HG03457 (cell line): ENCODE data around the gene PRSS27.

Experiments
- ATAC-seq: cut with Tn5 transposase; IDR thresholded peaks from one replicate; pipeline ENCODE4 v1.9.1; 2021; ENCODE audit warnings: moderate number of reproducible peaks; ENCODE audit not compliant: unreplicated experiment

Gene PRSS27

DNA sequence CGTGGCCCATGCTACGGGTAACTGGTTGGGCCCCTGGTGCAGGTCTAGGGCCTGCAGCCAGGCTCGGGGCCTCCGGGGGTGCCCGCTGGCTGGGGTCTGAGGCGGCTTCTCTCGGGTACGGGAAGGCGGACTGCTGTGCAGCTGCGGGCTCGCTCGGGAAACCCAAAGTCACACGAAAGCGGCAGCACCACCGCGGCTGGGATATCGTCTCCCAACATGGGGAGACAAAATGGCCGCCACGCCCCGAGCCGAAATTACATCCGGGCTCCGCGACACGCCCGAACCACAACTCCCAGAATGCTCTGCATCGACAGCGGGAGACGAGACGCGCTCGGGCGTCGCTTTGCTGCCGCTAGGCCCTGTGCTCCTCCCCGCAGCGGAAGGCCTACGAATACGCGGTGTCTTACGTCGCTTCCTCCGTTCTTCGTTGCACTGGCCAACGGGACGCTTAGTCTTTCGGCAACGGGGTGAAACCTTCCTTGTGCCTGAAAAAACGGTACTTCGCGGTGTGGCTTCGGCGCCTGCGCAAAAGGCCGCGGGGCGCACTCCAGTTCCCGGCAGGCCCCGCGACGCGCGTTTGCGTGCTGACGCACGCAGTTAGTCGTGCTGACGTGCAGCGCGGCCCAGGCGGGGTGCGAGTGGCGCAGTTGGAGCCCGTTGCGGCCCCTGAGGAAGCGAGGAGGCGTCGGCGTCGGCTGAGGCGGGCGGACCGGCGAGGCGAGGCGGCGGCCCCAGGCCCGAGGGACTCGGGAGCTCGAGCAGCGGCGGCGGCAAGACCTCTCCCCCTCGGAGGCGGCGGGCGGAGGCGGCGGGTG is 32.2 kb upstream of the PRSS27 start, which contains the start of gene SRRM2:
Gene SRRM2, plus strand, starts transcription at position 604 of the 815 bp plus-strand sequence. CDS start 3,727 bp downstream, outside the sequence.
- peak; percentile 55 for ATAC-seq

DNA sequence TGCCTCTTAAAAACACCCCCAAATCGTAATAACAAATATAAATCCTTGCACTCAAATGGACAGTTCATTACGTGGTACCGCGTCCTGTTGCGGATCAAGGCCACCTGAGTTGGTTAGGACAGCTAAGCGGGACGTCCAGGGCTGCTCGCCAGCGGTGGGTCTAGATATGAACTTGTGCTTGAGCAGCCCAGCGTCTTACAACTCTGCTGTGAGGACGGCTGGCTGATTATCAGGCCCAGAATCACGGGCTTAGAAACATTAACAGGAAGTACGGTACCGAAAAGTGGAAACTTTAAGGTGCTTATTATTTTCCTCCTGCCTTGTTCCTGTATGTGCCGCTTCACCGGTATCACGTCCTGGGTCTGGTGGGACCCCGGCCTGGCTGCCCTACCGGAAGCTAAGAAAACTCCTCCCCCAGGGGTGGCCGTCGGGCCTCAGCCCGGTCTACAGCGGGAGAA is 31.6 kb upstream of the PRSS27 start:
- peak; percentile 36 for ATAC-seq

DNA sequence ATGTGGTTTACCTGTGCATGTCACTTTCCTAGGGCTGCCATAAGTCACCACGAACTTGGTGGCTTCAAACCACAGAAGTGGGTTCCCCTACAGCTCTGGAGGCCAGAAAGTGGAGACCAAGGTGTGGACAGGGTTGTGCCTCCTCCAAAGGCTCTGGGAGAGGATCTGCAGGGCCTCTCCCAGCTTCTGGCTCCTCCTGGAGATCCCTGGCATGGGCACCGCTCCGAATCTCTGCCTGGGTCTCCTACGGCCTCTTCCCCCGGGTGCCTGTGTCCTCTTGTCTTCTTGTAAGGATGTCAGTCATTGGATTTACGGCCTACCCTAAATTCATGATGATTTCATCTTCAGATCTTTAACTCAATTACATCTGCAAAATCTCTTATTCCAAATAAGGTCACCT is 29.9 kb upstream of the PRSS27 start:
- no peak for ATAC-seq

DNA sequence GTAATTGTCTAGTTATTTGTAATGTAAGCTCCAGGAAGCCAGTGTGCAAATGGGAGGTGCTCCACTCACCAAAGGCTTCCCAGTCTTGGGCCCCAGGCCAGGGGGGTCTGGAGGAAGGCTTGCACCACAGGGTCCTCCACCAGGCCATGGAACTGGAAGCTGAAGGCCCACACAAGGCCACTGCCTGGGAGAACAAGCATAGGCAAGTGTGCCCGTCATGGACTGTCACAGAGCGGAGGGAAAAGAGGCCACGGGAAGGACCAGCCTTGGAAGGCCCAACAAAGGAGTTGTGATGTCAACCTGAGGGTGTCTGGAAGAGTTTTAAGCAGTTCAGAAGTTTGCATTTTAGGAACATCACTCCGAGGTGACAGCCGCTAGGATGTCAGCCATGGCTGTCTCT is 29.5 kb upstream of the PRSS27 start:
- no peak for ATAC-seq

DNA sequence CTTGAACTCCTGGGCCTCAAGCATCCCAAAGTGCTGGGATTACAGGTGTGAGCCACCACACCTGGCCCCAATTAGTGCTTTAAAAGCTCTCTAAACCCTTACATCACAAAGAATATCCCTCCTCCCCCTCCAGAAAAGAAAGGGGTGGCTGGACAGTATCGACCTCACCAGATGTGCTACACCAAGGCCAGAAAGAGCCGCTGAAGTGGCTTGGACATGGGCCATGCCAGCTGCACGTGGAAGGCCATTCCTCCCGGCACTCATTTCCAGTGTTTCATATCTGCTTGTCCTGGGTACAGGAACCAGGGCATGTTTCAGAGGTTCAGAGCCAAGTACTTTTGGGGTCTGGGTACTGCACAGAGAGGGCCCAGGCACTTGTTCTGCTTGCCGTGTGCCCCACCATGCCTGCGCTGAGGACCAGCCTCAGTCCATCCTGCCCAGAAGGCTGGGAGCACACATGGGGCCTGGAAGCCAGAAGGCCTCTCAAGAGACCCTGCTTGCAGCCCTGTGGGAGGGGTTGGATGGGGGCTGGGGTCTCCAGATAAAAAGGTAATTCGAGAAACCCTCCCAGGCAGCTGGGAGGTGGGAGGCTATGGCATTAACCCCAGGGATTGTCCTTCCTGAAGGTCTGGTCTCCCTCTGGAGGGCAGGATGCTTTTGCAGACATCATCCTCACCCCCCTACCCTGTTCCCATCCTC is 28.9 kb upstream of the PRSS27 start:
- no peak for ATAC-seq

DNA sequence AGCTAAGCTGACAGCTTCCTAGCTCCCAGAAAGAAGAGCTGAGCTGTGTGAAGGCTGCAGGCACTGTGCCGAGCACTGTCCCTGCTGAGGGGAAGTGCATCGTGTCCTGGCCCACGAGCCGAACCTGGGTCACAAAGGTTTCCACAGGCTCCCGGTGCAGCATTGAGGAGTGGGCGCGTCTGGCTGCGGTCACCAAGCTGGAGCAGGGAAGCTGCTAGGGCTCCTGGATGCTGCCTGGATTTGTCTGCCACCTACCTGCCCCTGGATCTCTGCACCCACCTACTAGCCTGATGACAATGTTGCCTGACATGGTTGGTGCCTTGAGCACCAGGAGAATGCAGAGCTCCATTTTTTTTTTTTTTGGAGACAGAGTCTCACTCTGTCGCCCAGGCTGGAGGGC is 25.9 kb upstream of the PRSS27 start:
- no peak for ATAC-seq

DNA sequence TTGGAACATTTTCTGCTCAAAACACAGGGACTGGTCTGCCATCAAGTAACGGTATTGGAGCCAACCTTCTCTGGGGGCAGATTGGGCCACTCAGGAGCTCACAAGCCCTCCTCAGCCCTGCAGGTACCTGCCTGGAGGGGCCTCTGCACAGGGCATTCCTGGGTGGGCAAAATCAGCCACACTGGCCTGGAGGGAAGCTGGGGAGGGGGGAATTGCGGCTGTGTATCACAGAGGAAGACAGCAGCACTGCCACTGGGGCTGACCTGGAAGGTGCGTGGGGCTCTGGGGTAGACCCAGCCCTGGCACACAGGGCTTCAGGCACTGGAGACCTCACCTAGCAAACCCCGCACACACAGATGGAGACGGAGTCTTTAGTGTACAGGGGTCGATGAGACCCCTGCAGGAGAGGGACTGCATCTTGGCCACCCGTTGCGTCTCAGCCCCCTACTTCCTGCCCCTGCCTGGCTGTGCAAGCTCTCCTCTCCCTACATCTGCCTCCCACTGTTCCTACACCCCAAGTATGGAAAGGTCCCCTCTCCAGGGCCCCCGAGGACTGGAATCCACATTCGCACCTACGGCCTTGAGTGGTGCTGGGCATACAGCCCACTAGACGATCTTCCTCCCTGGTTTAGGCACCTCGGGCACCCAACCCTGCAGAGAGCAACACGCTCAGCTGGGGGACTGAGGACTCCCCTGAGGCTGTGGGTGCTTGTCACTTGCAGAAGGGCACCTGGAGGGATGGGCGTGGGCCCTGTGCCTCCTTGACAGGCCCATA is 25.3 kb upstream of the PRSS27 start:
- no peak for ATAC-seq

DNA sequence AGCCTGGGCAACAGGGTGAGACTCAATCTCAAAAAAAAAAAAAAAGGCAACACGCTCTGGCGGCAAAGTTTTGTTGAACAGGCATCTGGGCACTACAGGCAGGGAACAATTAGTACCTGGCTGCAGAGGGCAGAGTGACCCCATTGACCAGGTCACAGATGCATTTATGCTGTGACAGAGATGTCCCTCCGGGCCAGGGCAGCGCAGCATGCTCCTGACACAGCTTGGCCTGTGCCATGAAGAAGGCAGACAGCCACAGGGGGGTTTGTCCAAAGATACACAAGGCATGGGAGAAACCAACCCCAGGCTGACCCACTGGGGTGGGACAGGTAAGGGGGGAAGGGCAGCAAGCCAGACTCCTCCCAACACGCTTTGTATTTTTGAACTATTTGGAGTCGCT is 24.7 kb upstream of the PRSS27 start:
- no peak for ATAC-seq

DNA sequence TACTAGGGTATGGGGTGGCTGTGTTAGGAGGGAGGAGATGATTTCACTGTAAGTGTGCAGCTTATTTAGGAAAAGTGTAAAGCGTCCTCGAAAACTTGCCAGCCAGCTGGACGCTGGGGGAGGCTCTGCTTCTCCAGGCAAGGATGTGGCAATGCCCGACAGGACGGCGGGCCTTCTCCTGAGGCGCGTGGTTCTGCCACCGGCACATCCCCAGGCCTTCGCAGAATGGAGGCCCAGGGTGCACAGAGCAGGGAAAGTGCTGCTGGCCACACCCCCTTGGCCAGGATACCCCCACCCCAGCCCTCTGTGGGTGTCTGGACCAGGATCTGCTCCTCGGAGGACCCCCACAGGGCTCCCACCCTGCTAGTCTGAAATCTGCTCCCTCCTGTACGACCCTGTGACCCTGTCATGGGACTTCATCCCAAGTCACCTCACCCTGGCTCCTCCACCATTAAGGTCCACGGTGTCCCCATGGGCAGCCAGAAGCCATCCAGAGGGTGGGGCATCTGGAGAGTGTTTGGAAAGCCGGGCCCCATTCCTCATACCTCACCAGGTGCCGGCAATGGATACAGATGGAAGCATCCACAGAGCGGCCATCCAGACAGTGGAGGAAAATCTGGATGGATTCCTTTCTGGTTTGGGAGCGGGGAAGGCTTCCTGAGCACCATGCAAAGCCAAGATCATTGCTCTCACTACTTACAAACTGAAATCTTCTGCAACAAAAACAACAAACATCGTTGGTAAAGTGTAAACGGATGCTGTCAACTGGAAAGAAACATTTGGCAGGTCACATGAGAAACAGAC is 23.2 kb upstream of the PRSS27 start:
- no peak for ATAC-seq

DNA sequence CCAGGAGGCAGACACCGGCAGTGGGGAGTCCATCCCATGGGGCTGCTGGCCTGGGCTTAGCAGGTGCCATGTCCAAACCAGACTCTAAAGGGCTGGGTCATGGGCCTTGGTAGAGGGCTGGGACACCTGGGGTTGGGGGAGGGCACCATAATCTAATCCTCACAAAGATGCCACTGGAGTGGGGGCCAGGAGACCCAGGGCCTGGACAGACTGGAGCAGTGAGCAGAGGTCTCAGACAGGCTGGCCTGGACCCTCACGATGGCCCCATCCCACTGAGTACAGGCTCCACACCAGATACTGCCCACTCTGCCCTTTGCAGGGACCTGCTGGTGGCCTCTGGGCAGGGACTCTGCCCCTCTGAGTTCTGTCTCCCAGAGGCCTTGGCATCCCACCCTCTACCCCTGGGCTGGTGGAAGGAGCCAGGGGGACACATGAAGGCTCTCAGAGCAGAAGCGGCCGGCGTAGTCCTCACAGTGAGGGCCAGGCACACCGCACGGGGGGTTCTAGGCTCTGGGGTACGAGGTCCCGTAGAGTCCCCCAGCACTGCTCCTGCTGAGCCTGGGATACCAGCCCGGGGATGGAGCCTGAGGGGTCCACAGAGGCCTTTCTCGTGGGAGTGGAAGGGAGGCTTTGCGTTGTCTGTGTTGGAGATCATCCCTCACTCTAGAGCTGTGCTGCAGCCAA is 22.4 kb upstream of the PRSS27 start:
- ATAC-seq, result no peak

DNA sequence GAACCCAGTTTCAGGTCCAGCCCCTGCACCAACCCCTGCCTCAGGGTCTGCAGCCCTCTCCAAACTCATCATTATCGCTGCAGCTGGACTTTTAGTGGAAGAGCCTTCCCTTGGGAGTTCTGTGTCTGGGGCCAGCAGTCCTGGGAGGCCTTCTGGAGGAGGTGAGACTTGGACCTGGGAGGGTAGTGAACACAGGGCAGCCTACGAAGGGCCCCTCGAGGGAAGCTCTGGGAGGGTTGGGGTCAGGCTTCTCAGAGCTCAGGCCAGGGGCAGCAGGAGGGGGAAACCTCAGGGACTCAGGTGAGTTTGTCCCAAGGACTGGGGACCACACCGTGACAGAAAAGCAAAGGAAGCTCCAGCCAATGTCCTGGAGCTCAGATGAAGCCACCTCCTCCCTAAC is 21.1 kb upstream of the PRSS27 start:
- ATAC-seq, result no peak

DNA sequence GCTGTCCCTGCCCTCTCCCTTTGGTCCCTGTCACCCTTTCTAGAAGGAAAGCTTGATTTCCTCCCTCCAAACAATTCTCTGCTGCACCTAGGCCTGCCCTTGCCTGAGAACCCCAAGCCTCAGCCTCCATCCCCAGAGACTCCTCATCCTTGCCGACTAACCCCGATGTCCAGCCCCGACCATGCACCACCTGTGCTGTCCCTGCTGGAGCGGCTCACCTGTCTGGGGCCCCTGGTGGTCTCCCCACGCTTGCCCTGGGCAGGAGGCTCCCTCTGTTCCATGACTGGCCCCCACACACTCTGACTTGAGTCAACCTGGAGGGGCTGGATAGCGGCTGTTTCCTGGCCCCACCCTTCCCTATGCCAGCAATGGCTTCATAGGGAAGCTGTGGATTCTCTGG is 20.5 kb upstream of the PRSS27 start:
- ATAC-seq, result no peak

DNA sequence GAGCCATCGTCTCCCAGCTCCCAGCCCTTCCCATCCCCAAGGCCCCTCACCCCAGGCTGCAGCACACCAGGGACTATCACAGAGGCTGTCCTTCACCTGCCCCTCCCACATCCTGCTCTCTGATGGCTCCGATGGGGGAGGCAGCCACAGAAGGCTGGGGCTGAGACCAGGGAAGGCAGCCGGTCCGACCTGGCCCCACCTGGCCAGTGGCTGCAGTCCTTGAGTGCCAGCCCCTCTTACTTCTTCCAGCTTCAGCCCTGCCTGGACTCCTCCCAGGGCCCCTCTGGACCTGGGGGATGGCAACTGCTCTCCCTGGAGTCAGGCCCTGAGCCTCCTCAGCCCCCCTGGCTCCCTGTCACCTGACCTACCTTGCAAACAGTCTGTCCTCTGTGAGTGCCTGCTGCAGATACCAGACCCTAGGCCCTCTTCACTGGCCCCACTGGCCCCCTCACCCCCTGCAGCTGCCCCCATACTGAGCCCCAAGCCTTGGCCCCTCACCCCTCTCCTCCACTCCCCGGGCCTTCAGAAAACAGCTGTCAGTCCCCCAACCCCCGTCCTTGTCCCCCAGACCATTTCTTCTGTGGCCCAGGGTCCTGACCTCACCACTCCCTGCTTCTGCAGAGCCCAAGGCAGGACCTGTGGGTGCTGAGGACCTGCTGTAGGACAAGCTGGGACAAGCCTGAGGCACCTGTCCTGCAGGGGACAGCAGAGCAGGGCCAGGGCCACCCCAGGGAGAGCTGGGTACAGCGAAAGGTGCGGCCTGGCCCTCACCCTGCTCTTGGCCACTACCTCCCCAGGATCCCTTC is 19.8 kb upstream of the PRSS27 start:
- ATAC-seq, result no peak

DNA sequence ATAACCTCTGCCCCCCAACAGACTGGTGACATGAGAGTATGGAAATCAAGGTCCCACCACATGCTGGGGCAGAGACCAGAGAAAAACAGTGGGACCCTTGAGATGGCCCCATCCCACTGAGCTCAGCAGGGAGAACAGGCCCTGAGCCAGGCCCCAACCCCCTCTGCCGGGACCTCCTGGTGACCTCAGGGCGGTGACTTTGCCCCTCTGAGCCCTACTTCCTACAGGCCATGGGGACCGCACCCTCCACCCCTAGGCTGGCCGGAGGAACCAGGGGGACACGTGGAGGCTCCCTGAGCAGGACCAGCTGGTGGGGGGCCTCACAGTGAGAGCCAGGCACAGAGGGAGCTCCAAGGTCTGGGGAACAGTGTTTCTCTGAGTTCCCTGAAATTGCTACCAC is 18.6 kb upstream of the PRSS27 start:
- ATAC-seq, result no peak

DNA sequence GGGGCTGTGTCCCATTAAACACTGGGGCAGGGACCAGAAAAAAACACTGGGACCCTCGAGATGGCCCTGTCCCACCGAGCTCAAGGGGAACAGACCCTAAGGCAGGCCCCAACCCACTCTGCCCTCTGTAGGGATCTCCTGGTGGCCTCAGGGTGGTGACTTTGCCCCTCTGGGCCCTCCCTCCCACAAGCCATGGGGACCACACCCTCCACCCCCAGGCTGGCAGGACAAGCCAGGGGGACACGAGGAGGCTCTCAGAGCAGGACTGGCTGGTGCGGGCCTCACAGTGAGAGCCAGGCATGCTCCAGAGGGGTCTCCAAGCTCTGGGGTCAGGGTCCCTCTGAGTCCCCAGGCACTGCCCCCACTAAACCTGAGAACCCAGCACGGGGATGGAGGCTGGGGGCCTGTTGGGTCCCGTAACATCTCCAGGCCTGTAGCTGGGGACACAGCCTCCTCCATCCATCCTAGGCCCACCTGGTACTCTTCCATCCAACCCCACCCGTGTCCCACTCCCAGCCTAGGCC is 17.9 kb upstream of the PRSS27 start:
- ATAC-seq, result no peak

DNA sequence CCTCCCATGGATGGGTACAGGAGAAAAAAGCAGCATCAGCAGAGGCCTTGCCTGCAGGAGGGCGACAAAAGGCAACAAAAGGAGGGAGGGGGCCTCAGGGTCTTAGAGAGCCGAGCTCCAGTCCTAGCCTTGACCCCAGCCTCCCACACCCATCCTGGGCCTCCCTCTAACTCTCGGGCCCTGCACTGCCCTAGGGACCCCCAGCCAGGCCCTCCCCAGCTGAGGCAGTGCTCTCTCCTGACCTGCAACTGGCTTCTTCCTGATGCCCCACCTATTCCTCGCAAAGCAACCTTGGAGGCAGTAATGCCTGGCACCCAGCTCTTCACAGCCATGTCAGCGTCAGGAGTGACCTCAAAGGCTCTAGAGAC is 17.2 kb upstream of the PRSS27 start:
- ATAC-seq, result no peak

DNA sequence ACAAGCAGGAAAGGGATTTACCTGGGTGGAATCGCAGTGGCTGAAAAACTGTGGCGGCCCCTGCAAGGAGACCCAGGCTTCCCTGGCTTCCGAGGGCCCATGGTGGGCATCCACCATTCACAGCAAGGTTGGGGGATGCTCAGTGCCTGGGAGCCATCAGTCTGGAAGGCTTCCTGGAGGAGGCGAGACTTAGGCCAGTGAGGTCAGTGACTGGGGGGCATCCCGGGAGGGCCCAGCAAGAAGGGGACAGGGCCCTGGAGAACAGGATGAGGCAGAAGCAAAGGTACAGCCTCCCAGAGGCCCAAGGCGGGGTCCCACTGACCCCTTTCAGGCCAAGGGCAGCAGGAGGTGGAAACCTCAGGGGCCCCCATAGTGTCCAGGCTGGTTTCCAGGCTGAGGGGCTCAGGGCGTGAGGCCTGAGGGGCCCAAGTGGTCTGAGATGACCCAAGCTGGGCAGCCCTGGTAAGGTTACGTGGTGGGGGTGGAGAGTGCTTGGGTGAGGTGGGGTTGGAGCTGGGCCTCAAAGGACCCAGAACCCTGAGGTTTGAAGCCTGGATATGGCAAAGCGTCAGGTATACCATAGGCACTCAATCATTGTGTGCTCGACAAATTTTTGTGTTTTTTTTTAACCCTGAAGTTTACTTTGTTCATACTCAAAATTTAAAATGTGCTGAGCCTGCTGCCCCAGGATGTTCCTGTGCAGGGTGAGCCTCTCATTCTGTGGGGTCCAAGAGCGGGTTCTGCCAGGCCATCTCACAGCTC is 16.6 kb upstream of the PRSS27 start:
- no peak for ATAC-seq

DNA sequence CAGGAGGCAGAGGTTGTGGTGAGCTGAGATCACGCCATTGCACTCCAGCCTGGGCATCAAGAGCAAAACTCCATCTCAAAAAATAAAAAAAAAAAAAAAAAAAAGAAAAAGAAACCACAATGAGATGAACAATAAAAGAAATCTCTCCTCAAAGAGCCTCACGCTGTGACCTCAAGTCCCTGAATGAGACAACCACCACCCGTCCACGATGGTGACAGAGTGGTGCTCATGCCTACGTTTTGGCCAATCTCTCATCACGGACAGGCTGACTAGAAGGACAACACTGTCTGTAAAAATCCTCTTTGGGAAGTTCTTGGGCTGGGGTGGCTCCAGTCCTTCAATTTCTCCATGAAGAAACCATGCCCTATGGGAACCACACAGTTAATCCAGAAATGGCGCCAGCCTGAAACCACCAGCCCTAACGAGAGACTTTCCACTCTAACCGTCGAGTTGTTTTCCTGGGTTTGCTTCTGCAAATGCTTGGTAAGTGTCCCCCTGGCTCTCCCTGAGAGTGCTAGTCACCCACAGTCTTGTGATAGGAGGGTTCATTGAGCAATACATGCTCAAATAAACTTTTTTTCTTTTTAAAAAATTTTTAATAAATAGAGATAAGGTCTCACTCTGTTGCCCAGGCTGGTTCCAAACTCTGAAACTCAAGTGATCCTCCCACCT is 15.0 kb upstream of the PRSS27 start:
- ATAC-seq, result no peak
